GM12878 (cell line): ENCODE results near the gene TNFAIP3. TPM values are rescaled to one million over a fixed set of nuclear protein-coding genes. Genes with fewer than 3 reads are reported as not detected.

Source experiments
- FOXK2 ChIP-seq: fragments of 450-650 bp; IDR thresholded peaks from 2 replicates; pipeline ENCODE4 v1.6.1; 2017; ENCODE audit warnings: mild to moderate bottlenecking, moderate library complexity
- IRF4 ChIP-seq: IDR thresholded peaks from 2 replicates; pipeline ENCODE4 v1.6.1; 2011; ENCODE audit warnings: low read depth, low read length
- KAT2A ChIP-seq: conservative IDR thresholded peaks from 2 replicates; pipeline ENCODE4 v1.6.1; 2011; ENCODE audit warnings: low read depth, low read length; ENCODE audit not compliant: control insufficient read depth
- MYC ChIP-seq: IDR thresholded peaks from 2 replicates; pipeline ENCODE4 v1.6.1; 2011; ENCODE audit warnings: mild to moderate bottlenecking, low read length, moderate library complexity, inconsistent platforms; ENCODE audit not compliant: insufficient read depth, insufficient replicate concordance, insufficient read length, severe bottlenecking
- NFXL1 ChIP-seq: fragments of 450-650 bp; IDR thresholded peaks from 2 replicates; pipeline ENCODE4 v1.6.1; 2017; ENCODE audit warnings: antibody characterized with exemption, mild to moderate bottlenecking, borderline replicate concordance
- NR2C2 ChIP-seq: IDR thresholded peaks from 2 replicates; pipeline ENCODE4 v1.6.1; 2011; ENCODE audit warnings: borderline replicate concordance, low read depth; ENCODE audit not compliant: control insufficient read depth, insufficient read length
- POLR2AphosphoS5 ChIP-seq: IDR thresholded peaks from 2 replicates; pipeline ENCODE4 v1.6.1; 2011; ENCODE audit warnings: mild to moderate bottlenecking, low read length, inconsistent platforms
- POU2F2 ChIP-seq: IDR thresholded peaks from 3 replicates; pipeline ENCODE4 v1.6.1; 2011; ENCODE audit warnings: low read depth, mild to moderate bottlenecking, low read length, borderline replicate concordance
- SMAD1 ChIP-seq: fragments of 450-650 bp; IDR thresholded peaks from 2 replicates; pipeline ENCODE4 v1.6.1; 2018; ENCODE audit warnings: mild to moderate bottlenecking, low read depth; ENCODE audit not compliant: partially characterized antibody
- SRF ChIP-seq, 2 experiments: IDR thresholded peaks; 2 replicates each; pipeline ENCODE4 v1.6.1; 2011; ENCODE audit warnings: low read depth in 2 of 2, low read length in 2 of 2, mild to moderate bottlenecking in 1 of 2, moderate library complexity in 1 of 2
- TBL1XR1 ChIP-seq: IDR thresholded peaks from 2 replicates; pipeline ENCODE4 v1.6.1; 2012; ENCODE audit warnings: low read depth, low read length, improper control_type of control experiment
- polyA plus RNA-seq, 11 experiments: library from polyadenylated mRNA; depleted of rRNA in 4 of 11; unstranded in 6 of 11; stranded (reverse) in 5 of 11; fragments of >200 nt; fragmentation: Nextera tagmentation in 4 of 11; fragmentation: Illumina TruSeq in 1 of 11; extraction: Ambion mirVana in 4 of 11; extraction: Trizol in 1 of 11; gene quantifications; 1 replicate in 1 of 11; 2 replicates in 10 of 11; pipeline versions ENCODE4 v1.2.1 to v1.2.3, GENCODE V29; 2011 to 2016; ENCODE audit warnings: inconsistent platforms in 2 of 11, missing spikeins in 2 of 11, low read depth in 1 of 11
- total RNA-seq, 4 experiments: library from RNA; depleted of rRNA in 3 of 4; stranded (reverse); fragments of >200 nt in 3 of 4; fragmentation: Illumina TruSeq in 1 of 4; extraction: Trizol in 1 of 4; gene quantifications; 2 replicates each; pipeline versions ENCODE4 v1.2.1 to v1.2.3, GENCODE V29; 2013 to 2021
- TF ChIP-seq, protein P1 (sequence below): fragments of 150-350 bp; IDR thresholded peaks from 2 replicates; pipeline ENCODE4 v1.6.1; 2014; ENCODE audit warnings: mild to moderate bottlenecking, low read depth, low read length
- TF ChIP-seq, protein P2 (sequence below): IDR thresholded peaks from 2 replicates; pipeline ENCODE4 v1.6.1; 2012; ENCODE audit warnings: low read depth, low read length, improper control_type of control experiment
- TF ChIP-seq, protein P3 (sequence below): fragments of 450-650 bp; IDR thresholded peaks from 2 replicates; pipeline ENCODE4 v1.6.1; 2016; ENCODE audit warnings: mild to moderate bottlenecking, moderate library complexity, borderline replicate concordance
- TF ChIP-seq, protein P4 (sequence below): IDR thresholded peaks from 2 replicates; pipeline ENCODE4 v1.6.1; 2011; ENCODE audit warnings: borderline replicate concordance, low read depth, mild to moderate bottlenecking, moderate library complexity, low read length; ENCODE audit not compliant: insufficient read depth, poor library complexity, severe bottlenecking
- TF ChIP-seq, protein P5 (sequence below): fragments of 450-650 bp; formaldehyde crosslinking; IDR thresholded peaks from 2 replicates; pipeline ENCODE4 v1.4.0; 2022; ENCODE audit warnings: mild to moderate bottlenecking, moderate library complexity

TNFAIP3 gene
- total and polyA plus RNA-seq, 10 of the 15 experiments (the other 5 are each of a cell fraction or from before 2014, with no cell fraction given) = 18.0 to 350 (median 127) TPM

DNA sequence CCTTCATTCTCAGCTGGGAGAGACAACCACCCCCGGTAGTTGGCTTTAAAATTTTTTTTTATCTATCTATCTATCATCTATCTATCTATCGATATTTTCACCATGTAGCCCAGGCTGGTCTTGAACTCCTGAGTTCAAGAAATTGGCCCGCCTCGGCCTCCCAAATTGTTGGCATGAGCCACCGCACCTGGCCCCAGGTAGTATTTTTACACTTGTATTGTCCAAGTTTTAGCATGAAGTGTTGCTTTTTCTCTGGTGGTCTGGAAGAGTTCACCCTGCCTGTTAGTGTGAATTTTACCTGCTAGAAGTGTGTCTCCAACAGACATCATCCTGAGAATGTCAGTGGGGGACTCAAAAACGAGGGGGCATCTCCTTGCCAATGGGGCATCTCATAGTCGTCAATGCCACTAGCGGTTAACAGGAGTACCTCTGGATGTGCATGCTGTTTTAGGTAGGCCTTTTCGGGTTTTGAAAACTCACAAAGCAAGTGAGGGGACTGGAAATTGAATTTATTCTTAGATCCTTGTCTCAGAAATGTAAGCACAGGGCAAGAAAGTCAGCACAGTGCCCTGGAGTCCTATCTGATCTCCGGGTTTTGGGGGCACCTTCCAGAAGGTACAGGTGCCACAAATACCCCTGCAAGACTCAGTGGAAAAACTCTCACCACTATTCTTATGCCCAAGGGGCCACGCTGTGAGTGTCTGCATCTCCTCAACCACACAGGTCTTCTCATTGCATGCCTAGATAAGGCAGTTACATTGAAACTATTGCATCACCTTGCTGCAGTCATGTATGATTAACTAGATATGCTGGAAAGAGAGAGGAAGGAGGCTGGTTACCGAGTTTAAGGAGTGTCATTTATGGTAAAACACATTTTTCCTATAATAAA, 37.1 kb downstream of the TNFAIP3 start (continued):
- TF ChIP-seq, protein P1, sequence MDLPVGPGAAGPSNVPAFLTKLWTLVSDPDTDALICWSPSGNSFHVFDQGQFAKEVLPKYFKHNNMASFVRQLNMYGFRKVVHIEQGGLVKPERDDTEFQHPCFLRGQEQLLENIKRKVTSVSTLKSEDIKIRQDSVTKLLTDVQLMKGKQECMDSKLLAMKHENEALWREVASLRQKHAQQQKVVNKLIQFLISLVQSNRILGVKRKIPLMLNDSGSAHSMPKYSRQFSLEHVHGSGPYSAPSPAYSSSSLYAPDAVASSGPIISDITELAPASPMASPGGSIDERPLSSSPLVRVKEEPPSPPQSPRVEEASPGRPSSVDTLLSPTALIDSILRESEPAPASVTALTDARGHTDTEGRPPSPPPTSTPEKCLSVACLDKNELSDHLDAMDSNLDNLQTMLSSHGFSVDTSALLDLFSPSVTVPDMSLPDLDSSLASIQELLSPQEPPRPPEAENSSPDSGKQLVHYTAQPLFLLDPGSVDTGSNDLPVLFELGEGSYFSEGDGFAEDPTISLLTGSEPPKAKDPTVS = no peak
- TF ChIP-seq, protein P2, sequence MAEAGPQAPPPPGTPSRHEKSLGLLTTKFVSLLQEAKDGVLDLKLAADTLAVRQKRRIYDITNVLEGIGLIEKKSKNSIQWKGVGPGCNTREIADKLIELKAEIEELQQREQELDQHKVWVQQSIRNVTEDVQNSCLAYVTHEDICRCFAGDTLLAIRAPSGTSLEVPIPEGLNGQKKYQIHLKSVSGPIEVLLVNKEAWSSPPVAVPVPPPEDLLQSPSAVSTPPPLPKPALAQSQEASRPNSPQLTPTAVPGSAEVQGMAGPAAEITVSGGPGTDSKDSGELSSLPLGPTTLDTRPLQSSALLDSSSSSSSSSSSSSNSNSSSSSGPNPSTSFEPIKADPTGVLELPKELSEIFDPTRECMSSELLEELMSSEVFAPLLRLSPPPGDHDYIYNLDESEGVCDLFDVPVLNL = no peak
- TF ChIP-seq FOXK2 (no peak), POLR2AphosphoS5 (peak; percentile 14; the same call in 1 of the 2 replicates), POU2F2 (peak; percentile 58; the same call in 2 of the 3 replicates), KAT2A (no peak), NR2C2 (no peak), SRF (IDR thresholded peaks at IDR 0.05; ENCODE audit: low read depth in 2 of 2, low read length in 2 of 2) (peak in 1 of 2 experiments; percentile 83; a peak in 2 of 4 replicates), IRF4 (no peak), MYC (no peak), NFXL1 (no peak), TBL1XR1 (no peak), SMAD1 (peak; percentile 29)
- TF ChIP-seq, protein P3, sequence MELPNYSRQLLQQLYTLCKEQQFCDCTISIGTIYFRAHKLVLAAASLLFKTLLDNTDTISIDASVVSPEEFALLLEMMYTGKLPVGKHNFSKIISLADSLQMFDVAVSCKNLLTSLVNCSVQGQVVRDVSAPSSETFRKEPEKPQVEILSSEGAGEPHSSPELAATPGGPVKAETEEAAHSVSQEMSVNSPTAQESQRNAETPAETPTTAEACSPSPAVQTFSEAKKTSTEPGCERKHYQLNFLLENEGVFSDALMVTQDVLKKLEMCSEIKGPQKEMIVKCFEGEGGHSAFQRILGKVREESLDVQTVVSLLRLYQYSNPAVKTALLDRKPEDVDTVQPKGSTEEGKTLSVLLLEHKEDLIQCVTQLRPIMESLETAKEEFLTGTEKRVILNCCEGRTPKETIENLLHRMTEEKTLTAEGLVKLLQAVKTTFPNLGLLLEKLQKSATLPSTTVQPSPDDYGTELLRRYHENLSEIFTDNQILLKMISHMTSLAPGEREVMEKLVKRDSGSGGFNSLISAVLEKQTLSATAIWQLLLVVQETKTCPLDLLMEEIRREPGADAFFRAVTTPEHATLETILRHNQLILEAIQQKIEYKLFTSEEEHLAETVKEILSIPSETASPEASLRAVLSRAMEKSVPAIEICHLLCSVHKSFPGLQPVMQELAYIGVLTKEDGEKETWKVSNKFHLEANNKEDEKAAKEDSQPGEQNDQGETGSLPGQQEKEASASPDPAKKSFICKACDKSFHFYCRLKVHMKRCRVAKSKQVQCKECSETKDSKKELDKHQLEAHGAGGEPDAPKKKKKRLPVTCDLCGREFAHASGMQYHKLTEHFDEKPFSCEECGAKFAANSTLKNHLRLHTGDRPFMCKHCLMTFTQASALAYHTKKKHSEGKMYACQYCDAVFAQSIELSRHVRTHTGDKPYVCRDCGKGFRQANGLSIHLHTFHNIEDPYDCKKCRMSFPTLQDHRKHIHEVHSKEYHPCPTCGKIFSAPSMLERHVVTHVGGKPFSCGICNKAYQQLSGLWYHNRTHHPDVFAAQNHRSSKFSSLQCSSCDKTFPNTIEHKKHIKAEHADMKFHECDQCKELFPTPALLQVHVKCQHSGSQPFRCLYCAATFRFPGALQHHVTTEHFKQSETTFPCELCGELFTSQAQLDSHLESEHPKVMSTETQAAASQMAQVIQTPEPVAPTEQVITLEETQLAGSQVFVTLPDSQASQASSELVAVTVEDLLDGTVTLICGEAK = no peak
- TF ChIP-seq, protein P4, sequence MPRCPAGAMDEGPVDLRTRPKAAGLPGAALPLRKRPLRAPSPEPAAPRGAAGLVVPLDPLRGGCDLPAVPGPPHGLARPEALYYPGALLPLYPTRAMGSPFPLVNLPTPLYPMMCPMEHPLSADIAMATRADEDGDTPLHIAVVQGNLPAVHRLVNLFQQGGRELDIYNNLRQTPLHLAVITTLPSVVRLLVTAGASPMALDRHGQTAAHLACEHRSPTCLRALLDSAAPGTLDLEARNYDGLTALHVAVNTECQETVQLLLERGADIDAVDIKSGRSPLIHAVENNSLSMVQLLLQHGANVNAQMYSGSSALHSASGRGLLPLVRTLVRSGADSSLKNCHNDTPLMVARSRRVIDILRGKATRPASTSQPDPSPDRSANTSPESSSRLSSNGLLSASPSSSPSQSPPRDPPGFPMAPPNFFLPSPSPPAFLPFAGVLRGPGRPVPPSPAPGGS = peak; percentile 71
- TF ChIP-seq, protein P5, sequence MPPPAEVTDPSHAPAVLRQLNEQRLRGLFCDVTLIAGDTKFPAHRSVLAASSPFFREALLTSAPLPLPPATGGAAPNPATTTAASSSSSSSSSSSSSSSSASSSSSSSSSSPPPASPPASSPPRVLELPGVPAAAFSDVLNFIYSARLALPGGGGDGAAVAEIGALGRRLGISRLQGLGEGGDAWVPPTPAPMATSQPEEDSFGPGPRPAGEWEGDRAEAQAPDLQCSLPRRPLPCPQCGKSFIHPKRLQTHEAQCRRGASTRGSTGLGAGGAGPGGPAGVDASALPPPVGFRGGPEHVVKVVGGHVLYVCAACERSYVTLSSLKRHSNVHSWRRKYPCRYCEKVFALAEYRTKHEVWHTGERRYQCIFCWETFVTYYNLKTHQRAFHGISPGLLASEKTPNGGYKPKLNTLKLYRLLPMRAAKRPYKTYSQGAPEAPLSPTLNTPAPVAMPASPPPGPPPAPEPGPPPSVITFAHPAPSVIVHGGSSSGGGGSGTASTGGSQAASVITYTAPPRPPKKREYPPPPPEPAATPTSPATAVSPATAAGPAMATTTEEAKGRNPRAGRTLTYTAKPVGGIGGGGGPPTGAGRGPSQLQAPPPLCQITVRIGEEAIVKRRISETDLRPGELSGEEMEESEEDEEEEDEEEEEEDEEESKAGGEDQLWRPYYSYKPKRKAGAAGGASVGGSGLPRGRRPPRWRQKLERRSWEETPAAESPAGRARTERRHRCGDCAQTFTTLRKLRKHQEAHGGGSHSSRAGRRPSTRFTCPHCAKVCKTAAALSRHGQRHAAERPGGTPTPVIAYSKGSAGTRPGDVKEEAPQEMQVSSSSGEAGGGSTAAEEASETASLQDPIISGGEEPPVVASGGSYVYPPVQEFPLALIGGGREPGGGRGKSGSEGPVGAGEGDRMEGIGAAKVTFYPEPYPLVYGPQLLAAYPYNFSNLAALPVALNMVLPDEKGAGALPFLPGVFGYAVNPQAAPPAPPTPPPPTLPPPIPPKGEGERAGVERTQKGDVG = no peak
